GM12865 (cell line): ENCODE results near the gene TNNT2.

Experiments
- DNase-seq: peaks from one replicate; pipeline ENCODE4 v3.0.0; 2010; ENCODE audit warnings: low read depth
- H3K4me3 ChIP-seq: 2 replicates; pipeline ENCODE4 v1.5.1; 2011; ENCODE audit warnings: mild to moderate bottlenecking, low read depth, low read length, control low read depth
- TF ChIP-seq, protein P1 (sequence below): IDR thresholded peaks from 2 replicates; pipeline ENCODE4 v1.5.1; 2011; ENCODE audit warnings: low read length, control low read depth, low read depth, inconsistent platforms; ENCODE audit not compliant: insufficient read depth; ENCODE audit errors: missing control alignments

Gene TNNT2

GRCh38 chr1:201421041-201421440, 43.6 kb upstream of the TNNT2 start:
- no peak overlapping the region for H3K4me3 ChIP-seq
- DNase-seq, result no peak
- TF ChIP-seq, protein P1, sequence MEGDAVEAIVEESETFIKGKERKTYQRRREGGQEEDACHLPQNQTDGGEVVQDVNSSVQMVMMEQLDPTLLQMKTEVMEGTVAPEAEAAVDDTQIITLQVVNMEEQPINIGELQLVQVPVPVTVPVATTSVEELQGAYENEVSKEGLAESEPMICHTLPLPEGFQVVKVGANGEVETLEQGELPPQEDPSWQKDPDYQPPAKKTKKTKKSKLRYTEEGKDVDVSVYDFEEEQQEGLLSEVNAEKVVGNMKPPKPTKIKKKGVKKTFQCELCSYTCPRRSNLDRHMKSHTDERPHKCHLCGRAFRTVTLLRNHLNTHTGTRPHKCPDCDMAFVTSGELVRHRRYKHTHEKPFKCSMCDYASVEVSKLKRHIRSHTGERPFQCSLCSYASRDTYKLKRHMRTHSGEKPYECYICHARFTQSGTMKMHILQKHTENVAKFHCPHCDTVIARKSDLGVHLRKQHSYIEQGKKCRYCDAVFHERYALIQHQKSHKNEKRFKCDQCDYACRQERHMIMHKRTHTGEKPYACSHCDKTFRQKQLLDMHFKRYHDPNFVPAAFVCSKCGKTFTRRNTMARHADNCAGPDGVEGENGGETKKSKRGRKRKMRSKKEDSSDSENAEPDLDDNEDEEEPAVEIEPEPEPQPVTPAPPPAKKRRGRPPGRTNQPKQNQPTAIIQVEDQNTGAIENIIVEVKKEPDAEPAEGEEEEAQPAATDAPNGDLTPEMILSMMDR, result no peak

- no peak for DNase-seq
- TF ChIP-seq, protein P1, result no peak
Observed at GRCh38 chr1:201420608-201421002, 43.1 kb upstream of the TNNT2 start.

GRCh38 chr1:201419746-201420607, 42.5 kb upstream of the TNNT2 start:
- H3K4me3 ChIP-seq, result no peak overlapping the region
- DNase-seq, result peak; percentile 47
- TF ChIP-seq, protein P1, result no peak

More at GRCh38 chr1:201420608-201421002, 43.1 kb upstream of the TNNT2 start:
- no peak overlapping the region for H3K4me3 ChIP-seq

- TF ChIP-seq, protein P1, result no peak
- no peak overlapping the region for H3K4me3 ChIP-seq
- no peak for DNase-seq
Observed at GRCh38 chr1:201419256-201419655, 41.8 kb upstream of the TNNT2 start.

GRCh38 chr1:201418461-201418860, 41.0 kb upstream of the TNNT2 start:
- no peak for DNase-seq
- H3K4me3 ChIP-seq, result no peak overlapping the region
- TF ChIP-seq, protein P1, result no peak

GRCh38 chr1:201414051-201414738, 36.7 kb upstream of the TNNT2 start:
- TF ChIP-seq, protein P1, result no peak
- no peak overlapping the region for H3K4me3 ChIP-seq
- DNase-seq, result no peak
